A673 (cell line): Measurements from ENCODE around the gene GPR62. TPM values are rescaled to one million over a fixed set of nuclear protein-coding genes. Genes with fewer than 3 reads are reported as not detected.

ENCODE experiments used
- BruUV-seq: library from RNA; stranded (reverse); fragments of 400-500 nt; replicated peaks from 2 replicates; lab custom pipeline; 2021; lab: Mats Ljungman, UMichigan
- CTCF ChIA-PET: fragments of 300-600 bp; sonication (Branson Sonifier 250); formaldehyde crosslinking; loops from one replicate; lab custom pipeline; 2022; ENCODE audit warnings: antibody characterized with exemption; lab: Charles Lee
- POLR2A ChIA-PET: fragments of 300-600 bp; sonication (Branson Sonifier 250); formaldehyde crosslinking; loops from one replicate; lab custom pipeline; 2022; ENCODE audit warnings: antibody characterized with exemption; ENCODE audit not compliant: low non-redundant PET; lab: Charles Lee
- DNase-seq: peaks from one replicate; pipeline ENCODE4 v3.0.0-alpha.2; 2015; ENCODE audit warnings: low spot score
- H3K27ac ChIP-seq: fragments of 200-600 bp; sonication (generic); 2 replicates; pipeline ENCODE4 v1.5.1; 2016; ENCODE audit warnings: mixed run types, low read depth, mild to moderate bottlenecking, mixed read lengths, antibody characterized with exemption, low read length; ENCODE audit not compliant: poor library complexity, severe bottlenecking
- H3K27me3 ChIP-seq: fragments of 200-600 bp; sonication (generic); replicated peaks from 2 replicates; pipeline ENCODE4 v1.6.1; 2017; ENCODE audit warnings: mixed run types, low read depth, mild to moderate bottlenecking, mixed read lengths, antibody characterized with exemption, low read length; ENCODE audit not compliant: insufficient read depth, poor library complexity
- H3K36me3 ChIP-seq: fragments of 200-600 bp; sonication (generic); 2 replicates; pipeline ENCODE4 v1.6.1; 2016; ENCODE audit warnings: mixed run types, mild to moderate bottlenecking, mixed read lengths, antibody characterized with exemption, low read length; ENCODE audit not compliant: insufficient read depth, poor library complexity, severe bottlenecking
- H3K4me1 ChIP-seq: fragments of 200-600 bp; sonication (generic); 2 replicates; pipeline ENCODE4 v1.6.1; 2017; ENCODE audit warnings: mixed run types, mild to moderate bottlenecking, mixed read lengths, antibody characterized with exemption, low read length; ENCODE audit not compliant: insufficient read depth, poor library complexity, severe bottlenecking
- H3K4me3 ChIP-seq: fragments of 200-600 bp; sonication (generic); 2 replicates; pipeline ENCODE4 v1.5.1; 2016; ENCODE audit warnings: low read depth, mixed run types, mild to moderate bottlenecking, mixed read lengths, low read length; ENCODE audit not compliant: poor library complexity, severe bottlenecking
- H3K9me3 ChIP-seq: fragments of 200-600 bp; sonication (generic); 2 replicates; pipeline ENCODE4 v1.6.1; 2016; ENCODE audit warnings: mixed run types, low read depth, mild to moderate bottlenecking, mixed read lengths, antibody characterized with exemption, low read length; ENCODE audit not compliant: poor library complexity, severe bottlenecking
- EZH2 ChIP-seq: fragments of 200-600 bp; sonication (generic); IDR thresholded peaks from 2 replicates; pipeline ENCODE4 v1.6.1; 2017; ENCODE audit warnings: borderline replicate concordance, low read depth, mild to moderate bottlenecking, mixed read lengths, antibody characterized with exemption, low read length; ENCODE audit not compliant: poor library complexity, severe bottlenecking
- intact Hi-C: fragments of 100-400 bp; cut with micrococcal nuclease; formaldehyde crosslinking; loops from one replicate; pipeline ENCODE4 v1.10.0; 2022; ENCODE audit not compliant: unreplicated experiment
- total RNA-seq: library from RNA; stranded (reverse); gene quantifications from 2 replicates; pipeline ENCODE4 v1.2.3, GENCODE V29; 2021
- TF ChIP-seq, protein P1 (sequence below): fragments of 300-800, 200-600 bp; sonication (generic); conservative IDR thresholded peaks from 2 replicates; pipeline ENCODE4 v1.5.1; 2017; ENCODE audit warnings: low read depth, mild to moderate bottlenecking, antibody characterized with exemption, low read length, moderate library complexity, mixed read lengths

The GPR62 gene
- total RNA-seq, 1 experiment from 2014 or later = not detected

DNA sequence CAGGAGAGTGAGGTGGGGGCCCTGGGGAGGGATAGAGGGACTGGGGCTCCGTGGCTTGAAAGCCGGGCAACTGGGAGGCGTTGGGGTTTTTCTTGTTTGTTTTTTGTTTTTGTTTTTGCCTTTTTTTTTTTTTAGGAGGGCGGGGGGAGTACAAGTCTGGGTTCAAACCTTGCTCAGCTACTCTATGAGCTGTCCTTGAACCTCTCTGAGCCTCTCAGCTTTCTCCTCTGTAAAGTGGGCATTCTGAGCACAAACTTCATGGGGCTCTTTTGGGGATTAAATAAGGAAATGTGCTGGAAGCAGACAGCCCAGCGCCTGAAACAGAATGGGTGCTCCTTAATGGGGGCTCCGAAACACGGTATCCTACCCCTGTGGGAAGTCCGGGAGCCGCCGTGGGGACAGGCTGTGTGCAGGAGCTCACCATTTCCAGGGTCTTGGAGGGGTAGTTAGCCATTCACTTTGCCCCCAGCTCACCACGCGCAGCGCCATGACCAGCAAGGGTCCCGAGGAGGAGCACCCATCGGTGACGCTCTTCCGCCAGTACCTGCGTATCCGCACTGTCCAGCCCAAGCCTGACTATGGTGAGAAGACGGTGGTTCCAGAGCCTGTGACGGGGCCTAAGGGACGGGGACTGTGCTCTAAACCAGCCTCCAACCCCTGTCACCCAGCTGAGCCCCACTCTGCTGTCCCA lies 28.5 kb downstream of the GPR62 start:
- DNase-seq = no peak
- Histone ChIP-seq H3K4me1 (peaks cover 6% of the 10 kb centered on the region), H3K4me3 (peak overlapping the region; percentile 47), H3K9me3 (no peaks in the 10 kb centered on the region), H3K27me3 (no peaks in the 10 kb centered on the region), H3K27ac (peak overlapping the region; percentile 67), H3K36me3 (no peaks in the 10 kb centered on the region)
- ChIA-PET POLR2A (no interaction called here), CTCF (no interaction called here)
- TF ChIP-seq, protein P1, sequence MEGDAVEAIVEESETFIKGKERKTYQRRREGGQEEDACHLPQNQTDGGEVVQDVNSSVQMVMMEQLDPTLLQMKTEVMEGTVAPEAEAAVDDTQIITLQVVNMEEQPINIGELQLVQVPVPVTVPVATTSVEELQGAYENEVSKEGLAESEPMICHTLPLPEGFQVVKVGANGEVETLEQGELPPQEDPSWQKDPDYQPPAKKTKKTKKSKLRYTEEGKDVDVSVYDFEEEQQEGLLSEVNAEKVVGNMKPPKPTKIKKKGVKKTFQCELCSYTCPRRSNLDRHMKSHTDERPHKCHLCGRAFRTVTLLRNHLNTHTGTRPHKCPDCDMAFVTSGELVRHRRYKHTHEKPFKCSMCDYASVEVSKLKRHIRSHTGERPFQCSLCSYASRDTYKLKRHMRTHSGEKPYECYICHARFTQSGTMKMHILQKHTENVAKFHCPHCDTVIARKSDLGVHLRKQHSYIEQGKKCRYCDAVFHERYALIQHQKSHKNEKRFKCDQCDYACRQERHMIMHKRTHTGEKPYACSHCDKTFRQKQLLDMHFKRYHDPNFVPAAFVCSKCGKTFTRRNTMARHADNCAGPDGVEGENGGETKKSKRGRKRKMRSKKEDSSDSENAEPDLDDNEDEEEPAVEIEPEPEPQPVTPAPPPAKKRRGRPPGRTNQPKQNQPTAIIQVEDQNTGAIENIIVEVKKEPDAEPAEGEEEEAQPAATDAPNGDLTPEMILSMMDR = no peak
- no peak for TF ChIP-seq EZH2
- TSS peak; percentile 91 for BruUV-seq
- intact Hi-C loops = no loop called here

DNA sequence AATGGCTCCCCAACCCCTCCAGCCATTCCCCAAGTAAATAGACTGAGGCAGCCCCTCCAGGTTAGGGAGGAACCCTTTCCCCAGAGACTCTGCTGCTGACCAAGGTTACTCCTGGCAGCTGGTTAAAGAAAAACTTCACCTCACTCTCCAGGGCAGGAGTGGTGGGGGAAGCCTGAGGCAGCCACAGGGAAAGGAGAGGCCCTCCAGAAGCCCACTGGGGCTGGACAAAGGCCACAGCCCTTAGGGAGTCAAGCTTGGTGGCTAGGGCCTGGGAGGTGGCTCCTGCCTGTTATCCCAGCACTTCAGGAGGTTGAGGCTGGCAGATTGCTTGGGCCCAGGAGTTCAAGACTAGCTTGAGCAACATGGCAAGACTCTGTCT lies 29.1 kb downstream of the GPR62 start:
- no TSS peak for BruUV-seq
- Histone ChIP-seq H3K27me3 (no peaks in the 10 kb centered on the region), H3K4me3 (no peak overlapping the region), H3K4me1 (peaks cover 6% of the 10 kb centered on the region), H3K27ac (no peak overlapping the region), H3K9me3 (no peaks in the 10 kb centered on the region), H3K36me3 (no peaks in the 10 kb centered on the region)
- DNase-seq = no peak
- ChIA-PET CTCF (no interaction called here), POLR2A (no interaction called here)
- intact Hi-C loops = no loop called here
- TF ChIP-seq EZH2 = no peak
- TF ChIP-seq, protein P1 = no peak

DNA sequence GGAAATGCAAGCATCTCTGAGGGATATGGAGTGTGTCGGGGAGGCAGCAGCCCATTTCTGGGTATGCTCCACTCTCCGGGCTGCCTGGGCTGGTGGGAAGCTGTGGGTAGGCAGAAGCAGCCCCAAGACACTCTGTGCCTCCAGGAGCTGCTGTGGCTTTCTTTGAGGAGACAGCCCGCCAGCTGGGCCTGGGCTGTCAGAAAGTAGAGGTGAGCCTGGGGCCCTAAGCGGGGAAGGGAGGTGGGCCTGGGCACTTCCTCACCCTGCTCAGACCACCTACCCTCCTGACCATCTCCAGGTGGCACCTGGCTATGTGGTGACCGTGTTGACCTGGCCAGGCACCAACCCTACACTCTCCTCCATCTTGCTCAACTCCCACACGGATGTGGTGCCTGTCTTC lies 29.9 kb downstream of the GPR62 start:
- POLR2A ChIA-PET = no interaction called here

More for the DNA sequence above, 29.9 kb downstream of the GPR62 start:
- no TSS peak for BruUV-seq
- H3K27ac ChIP-seq = no peak overlapping the region
- DNase-seq = no peak
- H3K4me3 ChIP-seq = no peak overlapping the region
- H3K36me3 ChIP-seq = no peaks in the 10 kb centered on the region
- TF ChIP-seq, protein P1 = no peak
- no peak for TF ChIP-seq EZH2
- H3K27me3 ChIP-seq = no peaks in the 10 kb centered on the region
- no peaks in the 10 kb centered on the region for H3K9me3 ChIP-seq
- H3K4me1 ChIP-seq = peaks cover 6% of the 10 kb centered on the region
- CTCF ChIA-PET = interaction anchor here (0.5 kb wide), 1 partner anchor 13 kb away, joined by 4 read pairs; no protein-coding TSS in a partner anchor
- intact Hi-C loops = no loop called here
